ENCODE results near the gene TRAPPC8.

TRAPPC8 gene

GRCh38 chr18:31793531-31793930 is 149.4 kb downstream of the TRAPPC8 start:
- no peak for DNase-seq (ENCODE audit: low spot score)

- DNase-seq (ENCODE audit: low spot score), result no peak
Observed at GRCh38 chr18:31792580-31792911, 150.4 kb downstream of the TRAPPC8 start.

- DNase-seq (ENCODE audit: low spot score), result no peak
Observed at GRCh38 chr18:31791817-31792579, 150.9 kb downstream of the TRAPPC8 start.

GRCh38 chr18:31789409-31789808 is 153.5 kb downstream of the TRAPPC8 start:
- DNase-seq (ENCODE audit: low spot score), result no peak

GRCh38 chr18:31783059-31783458 is 159.9 kb downstream of the TRAPPC8 start:
- no peak for DNase-seq (ENCODE audit: low spot score)

Measured in CD4-positive, alpha-beta T cell treated with Interleukin-6 at 100 ng/mL for 8 hours (primary cell).